Endometrium (tissue), 2 donors: Measurements from ENCODE around the gene DGCR6L.
"Not testable (repeated sequence)": the region's sequence is repeated elsewhere in the genome, so short reads cannot be mapped to it uniquely, and the experiment has no call there.

Source experiments
- FAIRE-seq: peaks from 2 replicates; lab custom pipeline; 2012; peaks lifted over from hg19 to GRCh38; lab: Jason Lieb, UNC
- donor health status: control.
- donor health status: control.

The DGCR6L gene

DNA sequence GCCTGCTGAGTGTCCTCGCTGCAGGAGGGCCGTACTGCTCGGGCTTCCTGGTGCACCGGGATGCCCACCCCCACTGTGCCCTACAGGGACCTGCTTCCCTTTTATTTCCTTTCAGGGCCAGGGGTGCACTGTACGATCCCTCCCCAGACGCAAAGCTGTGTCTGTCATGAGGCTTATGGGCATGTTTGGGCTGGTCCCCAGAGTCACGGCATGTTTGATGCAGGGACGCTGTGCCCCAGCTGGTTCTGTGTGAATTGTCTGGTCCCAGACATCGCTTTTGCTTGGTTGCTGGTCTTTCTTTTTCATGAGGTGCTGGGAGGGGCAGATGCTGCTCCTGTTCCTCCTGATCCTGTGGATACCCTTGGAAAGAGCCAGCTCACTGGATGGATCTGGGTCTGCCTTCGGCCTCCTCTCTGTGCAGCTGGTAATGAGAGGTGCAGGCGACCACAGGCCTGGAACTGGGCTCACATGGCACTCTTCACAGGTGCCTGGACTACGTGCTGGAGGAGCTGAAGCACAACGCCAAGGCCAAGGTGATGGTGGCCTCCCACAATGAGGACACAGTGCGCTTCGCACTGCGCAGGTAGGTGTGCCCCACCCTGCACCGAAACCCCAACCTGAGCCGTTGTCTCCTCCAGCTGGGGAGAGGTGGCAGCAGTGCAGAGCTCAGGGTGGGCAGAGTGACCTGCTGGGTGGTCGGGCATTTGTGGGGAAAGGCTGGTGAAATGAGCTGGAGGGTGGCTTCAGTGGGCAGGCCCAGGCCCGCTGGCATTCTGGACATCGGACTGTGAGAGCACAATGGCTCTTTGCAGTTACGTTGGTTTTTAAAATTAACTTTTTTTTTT is 10.8 kb downstream of the DGCR6L start:
- FAIRE-seq = not testable (repeated sequence)

DNA sequence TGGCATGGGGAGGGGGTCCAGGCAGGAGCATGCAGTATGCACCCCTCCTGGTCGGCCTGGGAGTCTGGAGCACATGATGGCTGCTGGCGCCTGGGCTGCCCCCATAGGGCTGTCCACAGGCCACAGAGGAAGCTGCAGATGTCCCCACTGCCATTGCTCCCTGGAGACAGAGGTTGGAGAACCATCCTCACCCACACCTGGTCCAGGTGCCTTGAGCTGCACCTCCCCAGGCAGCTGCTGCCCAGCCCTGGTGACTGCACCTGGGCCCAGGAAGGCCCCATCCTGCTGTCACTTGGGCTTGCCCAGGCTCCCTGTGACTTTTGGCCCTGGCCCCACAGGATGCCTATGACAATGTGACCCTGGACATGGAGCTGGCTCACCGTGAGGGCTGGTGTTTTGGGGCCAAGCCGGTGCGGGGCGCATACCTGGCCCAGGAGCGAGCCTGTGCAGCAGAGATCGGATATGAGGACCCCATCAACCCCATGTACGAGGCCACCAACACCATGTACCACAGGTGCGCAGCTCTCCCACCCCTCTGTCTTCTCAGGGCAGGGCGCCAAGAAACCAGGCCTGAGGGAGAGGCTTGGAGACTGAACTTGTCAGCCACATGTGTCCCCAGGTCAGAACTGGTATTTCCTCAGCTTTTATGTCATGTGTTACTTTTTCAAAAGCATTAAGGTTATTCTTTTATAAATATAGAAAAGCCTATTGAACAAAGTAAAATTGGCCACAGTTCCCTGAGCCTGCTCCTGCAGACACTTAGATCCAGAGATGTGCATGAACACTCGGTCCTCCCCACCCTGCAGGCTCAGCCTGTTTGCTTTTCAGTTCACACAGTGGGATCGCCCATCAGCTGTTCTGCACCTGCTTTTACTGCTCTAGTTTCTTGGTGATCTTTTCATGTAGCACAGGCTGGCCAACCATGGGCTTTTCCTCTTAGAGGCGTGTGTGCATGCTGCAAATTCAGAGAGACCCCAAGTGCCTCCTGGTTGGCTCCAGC is 12.1 kb downstream of the DGCR6L start:
- not testable (repeated sequence) for FAIRE-seq

DNA sequence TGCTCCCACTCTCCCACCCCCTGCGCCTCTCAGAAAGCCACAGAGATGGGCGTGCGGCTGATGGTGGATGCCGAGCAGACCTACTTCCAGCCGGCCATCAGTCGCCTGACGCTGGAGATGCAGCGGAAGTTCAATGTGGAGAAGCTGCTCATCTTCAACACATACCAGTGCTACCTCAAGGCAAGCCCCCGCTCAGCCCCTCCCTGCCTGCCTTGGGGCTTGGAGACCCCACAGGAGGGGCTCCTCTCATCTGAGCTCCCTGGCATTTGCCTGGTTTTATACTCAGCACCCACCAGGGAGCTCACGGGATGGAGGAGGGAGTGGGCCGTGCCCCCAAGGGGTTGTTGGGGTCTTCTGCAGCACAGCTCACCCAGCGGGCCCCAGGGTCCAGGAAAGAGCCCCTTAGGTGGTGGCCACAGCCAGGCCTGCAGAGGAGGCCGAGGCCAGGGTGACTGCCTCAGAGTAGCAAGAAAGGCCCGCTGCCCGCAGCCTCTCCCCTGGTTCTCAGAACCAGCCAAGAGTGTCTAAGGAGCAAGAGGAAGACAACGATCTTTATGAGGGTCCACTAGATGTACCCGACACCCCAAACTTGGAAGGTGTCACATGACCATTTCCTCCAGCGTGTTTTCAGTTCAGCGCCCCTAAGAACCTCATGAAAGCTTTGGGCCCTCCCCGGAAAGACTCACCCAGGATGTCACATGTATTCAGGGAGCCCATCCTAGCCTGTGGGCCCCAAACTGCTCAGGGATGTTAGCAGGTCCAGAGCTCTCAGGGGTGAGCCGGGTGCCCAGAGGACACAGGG is 13.0 kb downstream of the DGCR6L start:
- FAIRE-seq = not testable (repeated sequence)

DNA sequence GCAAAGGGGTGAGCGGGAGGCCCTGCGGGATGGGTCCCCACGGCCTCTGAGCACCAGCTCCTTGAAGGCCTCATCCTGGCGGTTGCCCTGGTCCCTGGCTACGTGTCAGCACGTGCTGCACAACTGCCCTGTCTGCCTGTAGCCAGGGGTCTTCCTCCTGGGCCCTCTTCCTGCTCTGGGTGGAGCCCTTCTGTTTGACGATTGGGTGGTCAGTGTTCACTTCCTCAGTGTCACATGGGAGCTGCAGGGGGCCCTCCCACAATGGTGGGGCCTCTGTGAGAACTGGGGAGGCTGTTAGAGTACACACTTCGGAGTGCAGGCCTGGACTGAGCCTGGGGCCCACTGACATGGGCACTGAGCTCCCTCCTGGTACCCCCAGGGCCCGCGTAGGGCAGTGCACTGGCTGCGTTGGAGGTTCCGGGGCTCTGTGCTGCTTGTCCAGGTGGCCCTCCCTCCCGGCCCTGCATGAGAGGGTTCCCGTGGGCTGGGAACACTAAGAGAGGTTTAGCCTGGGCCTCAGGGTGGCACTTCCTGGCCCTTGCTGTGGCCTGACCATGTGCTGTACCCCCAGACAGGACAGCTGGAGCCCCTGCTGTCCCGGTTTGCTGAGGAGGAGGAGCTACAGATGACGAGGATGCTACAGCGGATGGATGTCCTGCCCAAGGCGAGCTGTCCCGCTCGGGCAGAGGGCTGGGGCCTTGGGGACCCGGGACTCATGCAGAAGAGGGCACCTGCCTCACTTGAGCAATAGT is 13.8 kb downstream of the DGCR6L start:
- FAIRE-seq = no peak

DNA sequence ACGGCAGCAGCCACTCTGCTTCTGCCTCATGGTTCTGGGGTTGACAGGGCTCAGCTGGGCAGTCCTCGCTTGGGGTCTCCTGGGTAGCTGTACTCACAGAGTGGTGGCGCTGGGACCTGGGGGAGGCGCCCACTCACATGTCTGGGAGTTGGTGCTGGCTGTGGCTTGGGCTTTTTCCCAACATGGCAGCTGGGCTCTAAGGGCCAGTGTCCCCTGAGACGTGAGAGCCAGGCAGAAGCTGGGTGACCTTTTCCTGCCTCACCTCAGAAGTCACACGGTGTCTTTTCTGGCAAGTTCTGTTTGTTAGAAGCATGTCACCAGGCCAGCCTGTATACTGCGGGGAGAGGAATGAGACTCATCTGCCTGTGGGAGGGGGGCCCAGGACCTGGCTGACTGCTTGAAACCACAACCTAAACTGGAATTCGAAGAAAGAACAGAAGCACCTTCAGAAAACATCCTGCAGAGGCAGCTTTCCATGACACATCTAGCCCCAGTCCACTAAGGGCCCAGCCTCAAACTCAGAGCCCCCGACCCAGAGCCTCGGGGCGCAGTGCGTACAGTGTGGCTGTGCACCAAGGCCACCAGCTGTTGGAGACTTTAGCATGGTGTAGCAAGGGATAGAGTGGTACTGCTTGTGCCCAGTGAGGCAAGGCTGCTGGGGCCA is 14.5 kb downstream of the DGCR6L start:
- not testable (repeated sequence) for FAIRE-seq

DNA sequence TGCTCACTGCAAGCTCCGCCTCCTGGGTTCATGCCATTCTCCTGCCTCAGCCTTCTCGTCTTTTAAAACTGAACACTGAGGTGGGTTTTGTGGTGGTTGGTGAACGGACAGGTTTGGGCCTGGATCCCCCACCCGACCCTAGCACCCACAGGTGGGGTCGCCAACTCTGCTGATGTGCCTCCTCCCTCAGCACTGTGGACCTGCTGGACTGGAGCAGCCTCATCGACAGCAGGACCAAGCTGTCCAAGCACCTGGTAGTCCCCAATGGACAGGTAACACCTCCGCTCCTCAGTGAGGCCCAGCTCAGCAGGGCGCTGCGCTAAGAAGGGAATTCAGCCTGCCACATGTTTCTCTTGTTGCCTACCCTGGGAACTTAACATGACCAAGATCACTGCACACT is 15.2 kb downstream of the DGCR6L start:
- FAIRE-seq = no peak

DNA sequence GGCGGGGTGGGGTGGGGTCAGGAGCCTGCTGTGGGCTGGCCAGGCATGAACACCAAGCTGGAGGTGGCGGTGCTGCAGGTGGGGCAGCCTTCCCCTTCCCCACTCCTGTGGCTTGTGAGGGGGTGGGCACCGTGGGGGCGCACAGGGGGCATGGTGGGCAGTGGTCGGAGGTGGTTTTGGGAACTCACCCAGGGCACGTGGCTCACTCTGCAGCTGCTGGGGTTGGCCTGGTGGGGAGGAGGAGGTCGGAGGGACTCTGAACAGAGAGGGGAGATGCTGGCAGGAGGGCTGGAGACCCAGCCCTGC is 16.7 kb downstream of the DGCR6L start:
- not testable (repeated sequence) for FAIRE-seq

DNA sequence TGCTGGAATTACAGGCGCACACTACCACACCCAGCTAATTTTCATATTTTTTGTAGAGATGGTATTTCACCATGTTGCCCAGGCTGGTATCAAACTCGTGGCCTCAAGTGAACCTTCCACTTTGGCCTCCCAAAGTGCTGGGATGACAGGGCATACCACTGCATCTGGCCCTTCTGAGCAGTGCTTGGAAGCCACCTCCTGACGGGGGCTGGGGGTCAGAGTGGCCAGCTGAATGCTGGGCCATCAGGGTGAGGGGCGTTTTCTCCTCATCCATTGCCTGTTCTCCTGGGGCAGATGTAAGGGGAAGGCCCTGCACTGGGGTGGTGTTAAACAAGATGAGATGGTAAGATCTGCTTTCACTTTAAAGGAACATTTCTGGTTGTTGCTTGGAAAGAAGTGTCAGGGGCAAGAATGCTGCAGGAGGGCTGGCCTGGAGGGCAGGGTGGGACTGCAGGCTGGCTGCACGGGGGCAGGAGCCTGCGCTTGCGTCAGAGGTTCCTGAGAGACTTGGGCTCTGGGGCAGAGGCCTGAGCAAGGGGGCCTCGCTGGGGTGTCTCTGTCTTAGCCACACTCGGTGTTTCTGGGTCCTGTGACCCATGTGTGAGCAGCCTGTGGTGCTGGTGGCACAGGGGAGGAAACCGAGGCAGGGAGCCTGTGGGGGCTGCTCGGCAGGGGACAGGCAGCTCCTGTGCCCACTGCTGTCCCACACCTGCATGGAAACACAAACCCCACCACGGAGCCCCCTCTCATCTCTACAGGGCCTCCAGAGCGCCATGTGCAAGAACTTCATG is 17.2 kb downstream of the DGCR6L start:
- no peak for FAIRE-seq

DNA sequence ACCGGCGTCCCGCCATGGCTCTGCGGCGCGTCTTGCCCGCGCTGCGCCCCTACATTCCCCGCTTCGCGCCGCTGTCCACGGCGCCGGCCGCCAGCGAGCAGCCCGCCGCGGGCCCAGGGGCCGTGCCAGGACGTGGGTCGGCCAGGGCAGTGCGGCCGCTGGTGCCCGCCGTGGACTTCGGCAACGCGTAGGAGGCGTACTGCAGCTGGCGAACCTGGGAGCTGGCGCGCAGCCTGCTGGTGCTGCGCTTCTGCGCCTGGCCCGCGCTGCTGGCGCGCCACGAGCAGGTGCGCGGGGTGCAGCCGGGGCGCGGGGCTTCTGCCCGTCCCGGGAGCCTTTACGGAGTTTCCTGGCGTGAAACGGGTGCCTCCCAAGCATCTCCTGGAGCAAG is 20.1 kb downstream of the DGCR6L start:
- FAIRE-seq = no peak

DNA sequence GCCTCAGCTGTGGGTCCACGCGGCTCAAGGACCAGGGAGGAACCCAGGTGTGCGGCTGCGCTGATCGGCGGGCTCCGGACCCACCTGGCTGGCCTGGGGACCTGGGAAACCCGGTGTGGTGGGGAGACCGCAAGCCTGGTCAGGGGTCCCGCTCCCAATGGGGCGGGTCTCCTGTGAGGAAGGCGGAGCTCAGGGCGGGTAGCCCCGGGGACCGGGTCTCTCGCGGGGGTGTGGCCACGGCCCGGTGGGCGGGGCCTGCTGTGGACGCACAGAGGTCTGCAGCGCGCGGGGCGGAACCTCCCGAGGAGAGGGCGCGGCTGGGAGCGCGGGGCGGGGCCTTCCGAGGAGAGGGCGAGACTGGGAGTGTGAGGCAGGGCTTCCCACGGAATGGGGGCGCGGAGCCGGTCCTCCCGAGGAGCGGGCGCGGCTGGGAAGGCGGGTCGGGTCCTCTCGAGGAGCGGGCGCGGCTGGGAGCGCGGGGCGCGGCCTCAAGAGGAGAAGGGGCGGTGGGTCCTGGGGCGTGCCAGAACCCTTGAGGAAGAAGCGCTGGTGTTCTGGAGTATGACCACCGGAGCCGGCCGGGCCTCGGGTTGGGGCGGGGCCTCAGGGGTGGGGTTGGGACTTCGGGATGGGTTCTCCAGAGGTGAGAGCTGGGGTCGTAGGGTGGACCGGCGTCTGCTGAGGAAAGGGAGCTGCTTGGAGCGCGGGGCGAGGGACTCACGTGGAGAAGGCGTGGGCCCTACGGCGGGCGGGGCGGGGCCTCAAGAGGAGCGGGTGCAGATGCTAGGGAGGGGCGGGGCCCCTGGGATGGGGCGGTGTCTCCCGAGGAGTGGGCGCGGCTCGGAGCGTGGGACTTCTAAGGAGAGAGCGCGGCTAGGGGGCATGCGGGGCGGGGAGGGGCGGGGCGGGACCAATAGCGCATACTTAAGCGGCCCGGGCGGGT is 20.8 kb downstream of the DGCR6L start:
- no peak for FAIRE-seq

DNA sequence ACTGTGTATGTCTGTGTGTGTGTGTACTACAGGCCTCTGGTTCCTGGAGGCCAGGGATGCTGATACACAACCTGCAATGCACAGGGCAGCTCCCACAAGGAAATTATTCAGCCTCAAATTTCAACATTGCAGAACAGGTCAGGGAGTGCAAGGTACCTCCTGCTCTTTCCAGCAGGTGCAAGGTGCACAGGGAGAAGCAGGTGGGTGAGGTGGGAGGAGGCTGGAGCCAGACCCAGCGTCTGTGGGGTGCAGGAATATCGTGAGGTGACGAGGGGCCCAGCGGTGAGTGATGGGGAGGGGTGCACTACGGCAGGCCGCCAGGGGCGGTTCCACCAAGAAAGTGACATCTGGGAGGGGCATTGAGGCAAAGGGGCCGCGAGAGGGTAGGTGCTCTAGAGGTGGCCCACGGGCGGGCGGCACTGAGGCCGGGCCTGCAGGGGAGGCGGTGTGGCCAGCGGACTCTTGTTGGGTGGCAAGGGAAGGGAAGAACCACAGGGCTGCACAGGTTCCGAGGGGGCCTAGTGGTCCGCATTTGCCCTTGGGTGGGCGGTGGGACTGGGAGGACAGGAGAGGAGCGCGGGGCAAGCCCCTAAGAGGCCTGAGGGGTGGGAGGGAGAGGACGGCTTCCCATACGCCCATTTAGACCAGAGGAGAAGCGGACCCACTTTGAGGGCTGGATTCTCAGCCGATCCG is 21.6 kb downstream of the DGCR6L start:
- no peak for FAIRE-seq

DNA sequence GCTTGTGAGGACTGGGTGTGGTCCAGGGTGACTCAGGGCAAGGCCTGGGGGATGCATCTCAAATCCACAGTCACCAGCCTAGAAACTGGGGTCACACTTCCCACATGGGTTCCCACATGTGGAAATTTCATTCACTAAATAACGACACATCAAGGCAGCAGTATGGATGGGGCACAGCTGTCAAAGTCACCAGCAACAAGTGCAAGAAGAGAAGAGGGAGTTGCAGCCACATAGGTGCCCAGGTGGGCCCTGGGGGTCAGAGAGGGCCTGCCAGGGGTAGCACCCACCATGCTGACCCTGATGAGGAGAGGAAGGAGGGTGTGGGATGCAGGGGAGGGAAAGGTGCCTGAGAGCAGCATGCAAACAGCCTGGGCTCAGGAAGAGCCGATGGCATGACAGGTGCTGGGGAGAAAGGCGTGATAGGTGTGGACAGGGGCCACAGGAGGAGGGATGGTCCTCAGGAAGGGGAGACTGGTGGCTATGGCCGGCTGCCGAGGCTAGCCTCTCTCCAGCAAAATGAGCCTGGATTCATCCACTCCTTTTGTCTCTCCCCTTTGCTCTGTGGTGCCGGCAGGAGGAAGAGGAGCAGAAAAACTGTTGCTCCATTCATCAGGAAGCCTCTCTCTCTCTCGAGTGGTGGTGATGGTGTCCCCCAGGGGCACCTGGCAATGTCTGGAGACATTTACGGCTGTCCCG is 22.3 kb downstream of the DGCR6L start:
- FAIRE-seq = no peak

DNA sequence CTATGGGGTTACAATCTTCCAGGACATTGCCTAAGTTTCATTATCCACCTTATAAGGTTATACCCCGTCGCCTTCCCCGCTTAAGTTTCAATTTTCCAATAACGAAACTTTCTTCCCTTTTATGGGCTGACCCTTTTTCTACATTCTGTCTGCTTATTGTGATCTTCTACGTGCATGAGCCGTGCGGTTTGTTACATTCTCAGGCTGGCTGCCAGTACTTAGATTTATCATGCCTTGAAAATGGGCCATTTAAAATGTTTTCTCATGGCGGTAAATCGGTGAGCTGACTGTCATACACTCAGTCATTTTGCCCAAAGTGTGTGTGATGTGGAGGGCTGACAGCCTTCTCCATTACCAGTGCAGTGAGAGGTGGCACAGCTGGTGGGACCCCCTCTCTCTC is 23.3 kb downstream of the DGCR6L start:
- no peak for FAIRE-seq

DNA sequence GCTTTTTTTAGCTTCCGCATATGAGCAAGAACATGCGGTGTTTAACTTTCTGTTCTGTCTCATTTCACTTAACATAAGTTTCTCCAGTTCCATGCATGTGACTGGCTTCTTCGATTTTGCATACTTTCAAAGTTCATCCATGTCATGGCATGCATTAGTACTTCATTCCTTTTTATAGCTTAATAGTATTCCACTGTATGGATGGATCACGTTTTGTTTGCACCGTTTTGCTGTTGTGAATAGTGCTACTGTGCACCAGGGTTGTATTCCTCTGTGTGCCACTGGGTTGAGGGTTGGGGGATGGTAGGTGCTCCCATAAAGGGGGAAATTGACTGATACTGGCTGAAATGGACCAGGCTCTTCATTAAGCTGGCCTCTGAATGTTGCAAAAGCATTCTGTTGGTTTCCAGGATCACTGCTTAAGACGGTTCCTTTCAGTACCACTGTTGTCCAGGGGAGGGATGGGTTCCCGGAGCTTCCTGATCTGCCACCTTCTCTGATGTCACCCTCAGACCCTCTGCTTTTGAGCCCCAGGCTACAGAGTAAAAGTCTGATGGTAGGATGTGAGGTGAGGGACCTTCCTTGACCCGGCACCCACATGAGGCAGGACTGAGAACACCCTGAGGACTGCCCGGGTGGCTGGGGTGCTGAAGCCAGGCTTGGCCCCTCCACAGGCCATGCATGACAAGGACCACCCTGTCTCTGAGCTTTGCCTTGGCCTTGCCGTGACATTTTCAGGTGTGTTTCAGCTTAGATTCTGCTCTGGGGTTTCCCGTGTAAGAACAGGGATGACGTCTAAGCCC is 24.4 kb downstream of the DGCR6L start:
- no peak for FAIRE-seq

DNA sequence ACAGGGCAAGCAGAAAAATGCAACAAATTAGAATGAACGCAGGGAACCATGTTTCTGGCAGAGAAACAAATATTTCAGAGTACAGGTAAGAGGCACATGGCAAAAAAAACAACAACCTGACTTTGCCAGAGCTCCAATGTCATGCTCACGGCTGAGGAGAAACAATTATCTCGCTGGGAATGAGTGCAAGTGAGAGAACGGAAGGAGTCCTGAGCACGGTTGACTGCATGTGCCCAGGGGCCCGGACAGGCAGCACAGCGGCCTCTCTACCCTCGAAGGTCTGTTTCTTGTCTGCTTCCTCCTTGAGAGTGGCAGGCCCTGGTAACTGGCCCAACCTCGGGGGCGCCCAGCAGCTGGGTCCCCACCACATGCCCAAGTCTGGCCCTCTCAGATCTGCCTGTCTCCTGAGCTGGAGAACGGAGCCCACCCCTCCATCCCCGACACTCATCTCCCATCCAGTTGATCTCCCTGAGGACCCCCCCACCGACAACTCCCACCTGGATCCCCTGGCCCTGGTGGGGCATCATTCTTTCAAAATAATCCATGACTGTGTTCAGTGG is 27.1 kb downstream of the DGCR6L start:
- FAIRE-seq = no peak

DNA sequence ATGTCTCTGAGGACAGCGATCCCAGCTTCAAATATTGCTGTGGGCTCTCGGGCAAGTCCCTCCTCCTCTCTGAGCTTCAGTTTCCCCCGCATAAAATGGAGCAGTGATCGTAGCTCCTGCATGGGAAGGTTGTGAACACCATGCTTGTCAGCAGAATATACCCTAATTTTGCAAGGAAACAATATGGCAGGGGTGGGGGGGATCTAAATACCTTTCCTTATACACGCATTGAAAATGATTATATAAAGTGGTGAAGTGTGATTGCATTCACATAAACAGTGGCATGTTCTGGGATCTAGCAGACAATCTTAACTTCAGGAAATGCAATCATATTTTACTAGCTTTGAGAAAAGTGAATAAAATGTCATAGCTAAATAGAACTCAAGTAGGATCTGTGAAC is 27.8 kb downstream of the DGCR6L start:
- no peak for FAIRE-seq
